ACC112 (cell line): ENCODE measurements around the gene IQCK.

Experiments used
- H2AFZ ChIP-seq: fragments of 200-600 bp; sonication (generic); one replicate; pipeline ENCODE4 v1.6.0; 2017; ENCODE audit warnings: antibody characterized with exemption, low read length; ENCODE audit not compliant: unreplicated experiment
- H3K27ac ChIP-seq: fragments of 200-600 bp; sonication (generic); 2 replicates; pipeline ENCODE4 v1.5.1; 2014; ENCODE audit warnings: low read depth, mild to moderate bottlenecking, antibody characterized with exemption, low read length, moderate library complexity
- H3K27me3 ChIP-seq: fragments of 200-600 bp; sonication (generic); 2 replicates; pipeline ENCODE4 v1.6.1; 2014; ENCODE audit warnings: mild to moderate bottlenecking, antibody characterized with exemption, low read length, moderate library complexity, mixed read lengths; ENCODE audit not compliant: insufficient read depth
- H3K36me3 ChIP-seq: fragments of 200-600 bp; sonication (generic); 2 replicates; pipeline ENCODE4 v1.6.1; 2016; ENCODE audit warnings: mild to moderate bottlenecking, antibody characterized with exemption, low read length, moderate library complexity, mixed read lengths; ENCODE audit not compliant: insufficient read depth
- H3K4me1 ChIP-seq: fragments of 200-600 bp; sonication (generic); one replicate; pipeline ENCODE4 v1.6.1; 2016; ENCODE audit warnings: low read length, mixed read lengths; ENCODE audit not compliant: insufficient read depth, unreplicated experiment, control insufficient read depth
- H3K4me3 ChIP-seq: fragments of 200-600 bp; sonication (generic); 2 replicates; pipeline ENCODE4 v1.5.1; 2014; ENCODE audit warnings: mild to moderate bottlenecking, low read depth, low read length
- H3K79me2 ChIP-seq: fragments of 200-600 bp; sonication (generic); one replicate; pipeline ENCODE4 v1.6.0; 2016; ENCODE audit warnings: low read length; ENCODE audit not compliant: control insufficient read depth, unreplicated experiment, insufficient read depth

The IQCK gene

GRCh38 chr16:19804538-19805323 lies 86.7 kb downstream of the IQCK start:
- H3K79me2 ChIP-seq = no peaks in the 10 kb centered on the region
- no peaks in the 10 kb centered on the region for H3K36me3 ChIP-seq
- no peaks in the 10 kb centered on the region for H3K27me3 ChIP-seq
- no peak overlapping the region for H3K27ac ChIP-seq
- H3K4me1 ChIP-seq = peaks cover 9% of the 10 kb centered on the region
- no peak overlapping the region for H2AFZ ChIP-seq
- no peak overlapping the region for H3K4me3 ChIP-seq

GRCh38 chr16:19805459-19806162 lies 87.5 kb downstream of the IQCK start:
- H3K4me3 ChIP-seq = no peak overlapping the region
- H3K79me2 ChIP-seq = no peaks in the 10 kb centered on the region
- H2AFZ ChIP-seq = no peak overlapping the region
- H3K4me1 ChIP-seq = peaks cover 10% of the 10 kb centered on the region
- H3K27ac ChIP-seq = no peak overlapping the region
- H3K36me3 ChIP-seq = no peaks in the 10 kb centered on the region
- no peaks in the 10 kb centered on the region for H3K27me3 ChIP-seq

GRCh38 chr16:19808061-19808641 lies 90.1 kb downstream of the IQCK start:
- Histone ChIP-seq H3K79me2 (no peaks in the 10 kb centered on the region), H3K27me3 (no peaks in the 10 kb centered on the region), H3K4me1 (peaks cover 24% of the 10 kb centered on the region), H3K27ac (no peak overlapping the region), H3K36me3 (peaks cover 5% of the 10 kb centered on the region; the same call in 1 of the 2 replicates), H2AFZ (no peak overlapping the region), H3K4me3 (no peak overlapping the region)

GRCh38 chr16:19809121-19809635 lies 91.1 kb downstream of the IQCK start:
- peaks cover 6% of the 10 kb centered on the region; the same call in 1 of the 2 replicates for H3K36me3 ChIP-seq
- H3K27ac ChIP-seq = no peak overlapping the region
- peaks cover 24% of the 10 kb centered on the region for H3K4me1 ChIP-seq
- H3K27me3 ChIP-seq = no peaks in the 10 kb centered on the region
- no peak overlapping the region for H2AFZ ChIP-seq
- H3K4me3 ChIP-seq = no peak overlapping the region
- no peaks in the 10 kb centered on the region for H3K79me2 ChIP-seq

GRCh38 chr16:19809693-19810092 lies 91.6 kb downstream of the IQCK start:
- no peak overlapping the region for H3K27ac ChIP-seq
- H3K4me1 ChIP-seq = peaks cover 24% of the 10 kb centered on the region
- no peaks in the 10 kb centered on the region for H3K27me3 ChIP-seq
- H3K4me3 ChIP-seq = no peak overlapping the region
- H2AFZ ChIP-seq = no peak overlapping the region
- H3K36me3 ChIP-seq = peaks cover 6% of the 10 kb centered on the region; the same call in 1 of the 2 replicates
- no peaks in the 10 kb centered on the region for H3K79me2 ChIP-seq

- Histone ChIP-seq H2AFZ (peak overlapping the region; percentile 3), H3K27ac (peak overlapping the region; percentile 74), H3K4me3 (peak overlapping the region; percentile 19; the same call in 1 of the 2 replicates), H3K4me1 (peaks cover 21% of the 10 kb centered on the region), H3K27me3 (no peaks in the 10 kb centered on the region), H3K36me3 (peaks cover 6% of the 10 kb centered on the region; the same call in 1 of the 2 replicates), H3K79me2 (no peaks in the 10 kb centered on the region)
Observed at GRCh38 chr16:19810817-19811731, 93.0 kb downstream of the IQCK start.

GRCh38 chr16:19812986-19813385 lies 94.9 kb downstream of the IQCK start:
- peaks cover 6% of the 10 kb centered on the region; the same call in 1 of the 2 replicates for H3K36me3 ChIP-seq
- H3K79me2 ChIP-seq = no peaks in the 10 kb centered on the region
- no peak overlapping the region for H3K4me3 ChIP-seq
- H3K4me1 ChIP-seq = peaks cover 21% of the 10 kb centered on the region
- H2AFZ ChIP-seq = no peak overlapping the region
- no peak overlapping the region for H3K27ac ChIP-seq
- no peaks in the 10 kb centered on the region for H3K27me3 ChIP-seq

- Histone ChIP-seq H3K27me3 (no peaks in the 10 kb centered on the region), H3K36me3 (peaks cover 6% of the 10 kb centered on the region; the same call in 1 of the 2 replicates), H2AFZ (no peak overlapping the region), H3K79me2 (no peaks in the 10 kb centered on the region), H3K27ac (no peak overlapping the region), H3K4me3 (no peak overlapping the region), H3K4me1 (peaks cover 15% of the 10 kb centered on the region)
Observed at GRCh38 chr16:19815418-19815817, 97.3 kb downstream of the IQCK start.

- Histone ChIP-seq H3K4me3 (no peak overlapping the region), H3K36me3 (peaks cover 6% of the 10 kb centered on the region; the same call in 1 of the 2 replicates), H2AFZ (no peak overlapping the region), H3K4me1 (no peaks in the 10 kb centered on the region), H3K27ac (no peak overlapping the region), H3K79me2 (no peaks in the 10 kb centered on the region), H3K27me3 (no peaks in the 10 kb centered on the region)
Observed at GRCh38 chr16:19817122-19817521, 99.1 kb downstream of the IQCK start.

- no peaks in the 10 kb centered on the region for H3K27me3 ChIP-seq
- no peaks in the 10 kb centered on the region for H3K4me1 ChIP-seq
- peaks cover 4% of the 10 kb centered on the region; the same call in 1 of the 2 replicates for H3K36me3 ChIP-seq
- H3K4me3 ChIP-seq = no peak overlapping the region
- H3K79me2 ChIP-seq = no peaks in the 10 kb centered on the region
- no peak overlapping the region for H2AFZ ChIP-seq
- H3K27ac ChIP-seq = no peak overlapping the region
Observed at GRCh38 chr16:19817875-19818274, 99.8 kb downstream of the IQCK start.
